Medulla oblongata (tissue), 1 donor: ENCODE results near the gene PLCB4.

ENCODE experiments used
- DNase-seq: peaks from one replicate; pipeline ENCODE4 v3.0.0-alpha.2; 2015; ENCODE audit errors: extremely low spot score

Gene PLCB4

DNA sequence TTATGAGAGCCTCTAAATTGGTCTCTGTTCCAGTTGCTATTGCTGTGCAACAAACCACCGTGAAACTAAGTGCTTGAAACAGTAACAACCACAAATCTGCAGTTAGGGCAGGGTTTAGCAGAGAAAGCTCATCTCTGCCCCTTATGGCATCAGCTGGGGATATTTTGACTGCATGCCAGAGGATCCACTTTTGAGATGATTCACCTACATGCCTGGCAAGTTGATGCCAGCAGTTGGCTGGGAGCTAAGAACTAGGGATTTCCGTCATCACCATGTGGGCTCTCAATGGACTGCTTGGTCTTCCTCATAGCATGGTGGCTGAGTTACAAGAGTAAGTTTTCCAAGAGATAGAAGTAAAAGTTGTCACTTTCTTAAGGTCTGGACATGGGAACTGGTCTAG, 35.1 kb downstream of the PLCB4 start:
- no peak for DNase-seq

DNA sequence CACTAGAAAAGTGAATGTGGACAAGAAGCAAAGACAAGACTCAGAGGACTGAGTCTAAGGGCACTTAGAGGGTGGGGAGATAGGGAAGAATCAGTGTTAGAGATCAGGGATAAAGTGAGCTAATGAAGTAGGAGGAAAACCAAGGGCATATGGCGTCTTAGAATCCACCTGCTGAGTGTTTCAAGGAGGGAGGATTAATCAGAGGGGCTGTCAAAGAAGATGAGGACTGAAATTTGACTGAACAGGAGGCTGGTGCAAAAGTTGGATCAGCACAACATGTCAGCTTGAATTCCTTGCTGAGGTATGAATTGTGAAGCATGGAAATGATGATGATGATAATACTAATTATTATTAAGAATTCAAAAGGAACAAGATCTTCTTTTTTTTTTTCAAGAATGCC, 39.4 kb downstream of the PLCB4 start:
- no peak for DNase-seq

DNA sequence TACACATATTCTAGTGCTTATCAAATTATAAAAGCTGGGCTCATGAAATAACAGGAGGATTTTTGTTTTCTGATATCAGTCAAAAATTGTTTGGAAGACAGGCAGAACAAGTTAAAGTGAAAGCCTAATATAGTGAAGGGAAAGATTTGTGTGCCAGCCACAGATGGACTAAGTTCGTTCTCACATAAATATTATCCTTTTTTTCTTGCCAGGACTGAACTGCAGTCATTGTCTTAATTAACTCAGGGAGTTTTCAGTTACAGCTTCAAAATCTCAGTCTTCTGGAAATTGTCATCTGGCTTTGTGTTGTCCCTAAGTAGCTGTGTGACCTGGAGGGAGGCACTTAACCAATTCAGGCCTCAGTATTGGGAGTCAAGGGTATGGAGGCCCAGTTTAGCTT, 40.7 kb downstream of the PLCB4 start:
- DNase-seq, result no peak

DNA sequence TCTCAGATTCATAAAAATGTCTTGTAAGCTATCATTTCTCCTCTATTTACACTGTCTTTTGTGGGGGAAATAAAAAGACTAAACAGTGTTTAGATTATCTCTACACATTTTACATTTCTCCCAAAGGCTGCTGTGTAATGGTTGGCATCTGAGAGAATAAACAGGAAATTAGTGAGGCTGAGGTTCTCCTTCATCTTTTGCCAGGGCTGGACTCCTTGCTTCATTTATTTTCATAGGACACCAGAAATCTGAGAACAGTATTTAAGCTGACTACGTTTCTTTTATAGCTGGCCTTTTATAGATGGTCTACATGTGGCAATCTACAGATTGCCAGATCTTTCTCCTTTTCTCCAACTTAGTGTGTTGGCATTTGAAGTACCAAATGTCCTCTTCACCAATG, 41.5 kb downstream of the PLCB4 start:
- no peak for DNase-seq

DNA sequence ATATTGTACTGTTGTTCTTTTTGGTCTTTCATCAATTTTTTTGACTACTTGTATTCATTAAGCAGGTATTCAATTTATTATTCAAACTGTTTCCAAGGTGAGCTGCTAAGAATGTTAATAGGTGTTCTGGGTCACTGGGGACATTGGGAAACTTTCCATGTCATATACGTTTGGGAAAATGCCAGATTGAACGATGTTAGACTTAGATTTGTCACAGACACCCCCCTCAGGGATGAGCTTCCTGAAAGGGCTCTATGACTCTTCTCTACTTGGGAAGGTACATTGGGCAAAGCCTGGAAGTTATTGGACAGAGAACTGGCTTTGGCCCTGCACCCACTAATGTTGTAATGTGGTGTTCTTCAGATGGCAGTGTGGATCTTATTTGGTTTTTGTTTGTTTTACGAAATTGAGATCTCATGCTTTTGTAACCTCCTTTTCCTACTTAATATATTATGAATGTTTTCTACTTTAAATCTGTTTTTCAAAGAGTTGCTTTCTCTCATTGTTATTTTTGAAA, 42.1 kb downstream of the PLCB4 start:
- no peak for DNase-seq

DNA sequence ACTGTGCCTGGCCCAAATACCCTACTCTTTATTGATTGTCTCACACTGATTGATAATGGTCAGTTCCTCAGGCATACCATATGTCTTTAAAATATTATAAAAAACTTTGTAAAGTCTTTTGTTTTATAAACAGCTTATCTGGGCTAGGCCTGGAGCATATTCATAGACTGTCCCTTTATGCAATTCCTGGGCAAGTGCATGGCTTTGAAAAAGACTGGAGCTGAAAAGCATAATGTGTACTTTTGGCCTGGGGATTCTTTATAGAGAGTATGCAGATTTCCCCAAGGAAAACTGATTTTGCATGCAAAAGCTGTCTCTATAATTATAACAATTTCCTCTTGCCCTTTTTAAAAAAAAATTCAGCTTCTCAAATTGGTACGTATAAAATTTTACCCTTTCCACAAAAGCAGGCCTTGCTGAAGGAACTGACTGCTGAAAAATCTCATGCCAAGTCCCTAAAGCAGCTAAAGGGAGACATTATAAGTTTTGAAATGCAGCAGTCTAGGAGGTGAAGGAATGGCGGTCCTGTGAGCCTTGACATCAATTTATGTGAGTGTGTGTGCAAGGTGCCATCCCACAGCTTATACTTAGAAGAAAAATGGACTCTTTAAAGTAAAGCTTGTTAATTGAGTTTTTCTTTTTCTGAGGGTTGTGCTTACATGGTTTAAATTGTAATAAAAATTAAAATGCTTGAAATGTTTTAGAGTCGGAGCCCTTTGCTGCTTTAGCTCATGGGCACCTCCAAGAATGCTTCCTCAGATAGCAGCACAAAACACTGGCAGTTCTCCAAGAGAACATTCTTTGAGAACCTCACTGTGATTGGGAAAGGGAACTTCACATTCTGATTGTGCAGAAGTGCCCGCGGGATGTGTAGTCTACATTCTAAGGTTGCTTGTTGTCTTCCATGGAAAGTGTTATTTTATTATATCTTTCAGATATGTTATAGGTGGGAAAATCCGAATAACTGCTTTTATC, 43.9 kb downstream of the PLCB4 start:
- DNase-seq, result peak; percentile 45

DNA sequence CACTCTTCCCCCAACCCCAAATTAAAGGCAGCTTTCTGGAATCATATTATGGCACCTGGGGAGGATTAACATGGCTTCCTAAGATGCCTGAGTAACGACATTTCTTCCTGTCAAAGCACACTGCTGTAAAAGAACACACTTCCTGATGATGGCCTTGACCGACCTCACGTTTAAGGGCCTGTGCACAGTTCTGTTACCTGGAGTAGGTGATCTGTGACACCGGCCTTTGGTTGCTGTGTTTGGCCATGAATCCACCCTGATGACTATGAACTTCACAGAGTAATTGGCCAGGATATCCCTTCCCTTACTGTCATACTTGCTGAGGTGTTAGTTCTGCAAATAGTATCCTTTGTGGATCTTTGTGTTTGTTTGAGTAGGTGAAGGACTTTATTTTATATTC, 45.8 kb downstream of the PLCB4 start:
- DNase-seq, result no peak

- no peak for DNase-seq
Measured at GRCh38 chr20:9117548-9117947, 48.7 kb downstream of the PLCB4 start.

DNA sequence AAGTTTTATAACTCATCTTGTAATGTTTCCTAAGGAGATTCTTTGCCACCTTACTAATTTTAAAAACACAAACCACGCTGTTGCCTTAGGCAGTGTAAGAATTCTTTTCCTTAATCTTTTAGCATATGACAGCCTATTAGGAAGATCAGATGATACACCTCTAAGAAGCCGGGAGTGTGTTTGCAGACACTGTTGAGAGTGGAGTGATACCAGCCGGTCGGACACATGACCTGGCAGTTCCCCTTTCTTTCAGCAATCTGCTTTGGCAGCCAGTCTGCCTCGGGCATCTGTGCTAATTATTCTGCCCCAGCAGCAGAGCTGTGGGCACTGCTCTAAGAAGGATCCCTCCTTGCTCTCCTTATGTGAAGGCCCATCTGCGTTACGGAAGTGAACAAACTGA, 50.9 kb downstream of the PLCB4 start:
- peak; percentile 67 for DNase-seq

DNA sequence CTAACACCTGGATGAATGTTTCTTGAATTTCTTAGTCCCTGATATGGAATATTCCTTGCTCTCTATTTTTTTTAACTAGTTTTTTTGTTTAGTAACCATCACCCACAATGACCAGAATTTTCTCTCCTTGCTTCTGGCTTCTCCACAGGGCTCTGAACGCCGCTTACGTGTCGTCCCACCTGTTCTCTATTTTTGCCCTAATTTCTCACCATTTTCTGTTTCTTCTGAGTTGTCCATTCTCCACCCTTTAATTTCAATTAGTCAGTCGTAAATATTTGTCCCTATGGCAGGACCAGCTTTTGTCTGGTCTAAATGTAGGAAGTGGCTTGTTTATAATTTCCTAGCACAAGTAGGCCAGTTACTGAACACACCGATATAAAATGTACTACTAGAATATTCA, 52.3 kb downstream of the PLCB4 start:
- DNase-seq, result no peak

DNA sequence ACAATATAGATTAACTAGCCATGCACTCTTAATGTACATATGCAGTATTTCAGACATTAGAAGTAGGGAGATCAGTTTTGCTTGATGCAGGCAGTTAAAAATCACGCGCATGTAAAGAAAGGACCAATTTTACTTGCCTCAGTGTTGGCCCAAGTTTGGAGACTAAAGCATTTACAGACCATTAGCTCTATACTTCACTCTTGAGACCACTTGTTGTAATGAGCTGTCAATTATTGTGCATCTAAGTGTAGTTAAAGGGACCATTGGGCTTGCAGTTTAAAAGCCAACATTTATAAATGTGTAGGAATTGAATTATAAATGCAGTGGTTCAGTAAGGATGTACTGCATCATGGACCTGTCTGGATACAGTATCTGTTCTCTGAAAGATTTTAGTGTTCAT, 53.7 kb downstream of the PLCB4 start:
- no peak for DNase-seq

DNA sequence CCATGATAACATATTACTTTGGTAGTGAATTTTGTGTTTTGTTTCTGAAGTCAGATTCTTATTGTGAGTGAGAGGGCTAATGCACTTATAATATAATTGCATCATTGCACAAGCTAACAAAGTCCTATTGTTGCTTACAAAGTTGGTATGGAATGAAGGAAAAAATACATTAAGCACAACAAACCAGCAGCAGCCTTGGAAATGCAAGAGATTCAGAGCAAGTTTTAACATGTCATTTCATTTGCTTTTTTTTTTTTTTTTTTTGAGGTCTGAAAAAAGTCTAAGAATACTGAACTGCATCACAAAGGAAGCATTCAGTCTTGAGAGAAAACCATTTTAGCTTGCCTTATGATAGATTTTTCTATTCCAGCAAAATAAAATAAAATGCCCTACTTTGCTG, 57.6 kb downstream of the PLCB4 start:
- no peak for DNase-seq

DNA sequence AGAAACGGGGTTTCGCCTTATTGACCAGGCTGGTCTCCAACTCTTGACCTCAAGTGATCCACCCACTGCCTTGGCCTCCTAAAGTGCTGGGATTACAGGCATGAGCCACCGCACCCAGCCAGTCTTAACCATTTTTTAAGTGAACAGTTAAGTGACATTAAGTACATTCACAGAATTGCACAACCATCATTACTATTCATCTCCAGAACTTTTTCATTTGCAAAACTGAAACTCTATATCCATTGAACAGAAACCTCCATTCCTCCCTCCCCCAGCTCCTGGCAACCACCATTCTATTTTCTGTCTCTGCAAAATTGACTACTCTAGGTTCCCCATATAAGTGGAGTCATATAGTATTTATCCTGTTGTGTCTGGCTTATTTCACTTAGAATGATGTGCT, 59.7 kb downstream of the PLCB4 start:
- DNase-seq, result no peak

- no peak for DNase-seq
Measured at GRCh38 chr20:9129756-9130155, 60.9 kb downstream of the PLCB4 start.

GRCh38 chr20:9130521-9130920, 61.6 kb downstream of the PLCB4 start:
- DNase-seq, result no peak

GRCh38 chr20:9131841-9132240, 63.0 kb downstream of the PLCB4 start:
- no peak for DNase-seq

GRCh38 chr20:9134346-9134745, 65.5 kb downstream of the PLCB4 start:
- DNase-seq, result no peak

- no peak for DNase-seq
Measured at GRCh38 chr20:9136114-9136513, 67.2 kb downstream of the PLCB4 start.

GRCh38 chr20:9137001-9137400, 68.1 kb downstream of the PLCB4 start:
- no peak for DNase-seq

- DNase-seq, result no peak
Measured at GRCh38 chr20:9139106-9139833, 70.4 kb downstream of the PLCB4 start.

GRCh38 chr20:9140162-9140760, 71.4 kb downstream of the PLCB4 start:
- no peak for DNase-seq

GRCh38 chr20:9141070-9141469, 72.2 kb downstream of the PLCB4 start:
- DNase-seq, result no peak
